ENCODE measurements around the gene KPTN. TPM values are rescaled to one million over a fixed set of nuclear protein-coding genes. Genes with fewer than 3 reads are reported as not detected.
A peak's percentile ranks its signal among the peaks of the same experiment; 100 is the strongest.

The KPTN gene
- total and polyA plus RNA-seq, 2 of the 8 experiments (the other 6 are each of a cell fraction or from before 2014, with no cell fraction given) = 23.6 to 31.3 TPM

- TF ChIP-seq SIN3A (conservative IDR thresholded peaks at IDR 0.05 in 1 of 2, IDR thresholded peaks at IDR 0.05 in 1 of 2; ENCODE audit: low read depth in 1 of 2, low read length in 2 of 2) (peak; percentile 76 to 85; a peak in 3 of 4 replicates), CHD1 (IDR thresholded peaks at IDR 0.05; ENCODE audit: low read depth, low read length) (no peak), HDAC2 (IDR thresholded peaks at IDR 0.05; ENCODE audit: borderline replicate concordance in 1 of 2, low read depth in 2 of 2, low read length in 2 of 2) (no peak), MAFK (IDR thresholded peaks at IDR 0.05; ENCODE audit: low read depth, low read length) (no peak), CHD2 (IDR thresholded peaks at IDR 0.05; ENCODE audit: low read length) (no peak), TEAD4 (IDR thresholded peaks at IDR 0.05; ENCODE audit: low read depth, low read length) (peak; percentile 58), CHD7 (IDR thresholded peaks at IDR 0.05; ENCODE audit: insufficient replicate concordance, low read length) (no peak)
- TF ChIP-seq, protein P1, sequence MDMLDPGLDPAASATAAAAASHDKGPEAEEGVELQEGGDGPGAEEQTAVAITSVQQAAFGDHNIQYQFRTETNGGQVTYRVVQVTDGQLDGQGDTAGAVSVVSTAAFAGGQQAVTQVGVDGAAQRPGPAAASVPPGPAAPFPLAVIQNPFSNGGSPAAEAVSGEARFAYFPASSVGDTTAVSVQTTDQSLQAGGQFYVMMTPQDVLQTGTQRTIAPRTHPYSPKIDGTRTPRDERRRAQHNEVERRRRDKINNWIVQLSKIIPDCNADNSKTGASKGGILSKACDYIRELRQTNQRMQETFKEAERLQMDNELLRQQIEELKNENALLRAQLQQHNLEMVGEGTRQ (IDR thresholded peaks at IDR 0.05; ENCODE audit: low read length) = no peak
Measured at GRCh38 chr19:47427241-47428176, 56.5 kb downstream of the KPTN start (continued).

Data from H1 (cell line).